ENCODE measurements around the gene GATC.
"Not testable (repeated sequence)": the region's sequence is repeated elsewhere in the genome, so short reads cannot be mapped to it uniquely, and the experiment has no call there.

The GATC gene

DNA sequence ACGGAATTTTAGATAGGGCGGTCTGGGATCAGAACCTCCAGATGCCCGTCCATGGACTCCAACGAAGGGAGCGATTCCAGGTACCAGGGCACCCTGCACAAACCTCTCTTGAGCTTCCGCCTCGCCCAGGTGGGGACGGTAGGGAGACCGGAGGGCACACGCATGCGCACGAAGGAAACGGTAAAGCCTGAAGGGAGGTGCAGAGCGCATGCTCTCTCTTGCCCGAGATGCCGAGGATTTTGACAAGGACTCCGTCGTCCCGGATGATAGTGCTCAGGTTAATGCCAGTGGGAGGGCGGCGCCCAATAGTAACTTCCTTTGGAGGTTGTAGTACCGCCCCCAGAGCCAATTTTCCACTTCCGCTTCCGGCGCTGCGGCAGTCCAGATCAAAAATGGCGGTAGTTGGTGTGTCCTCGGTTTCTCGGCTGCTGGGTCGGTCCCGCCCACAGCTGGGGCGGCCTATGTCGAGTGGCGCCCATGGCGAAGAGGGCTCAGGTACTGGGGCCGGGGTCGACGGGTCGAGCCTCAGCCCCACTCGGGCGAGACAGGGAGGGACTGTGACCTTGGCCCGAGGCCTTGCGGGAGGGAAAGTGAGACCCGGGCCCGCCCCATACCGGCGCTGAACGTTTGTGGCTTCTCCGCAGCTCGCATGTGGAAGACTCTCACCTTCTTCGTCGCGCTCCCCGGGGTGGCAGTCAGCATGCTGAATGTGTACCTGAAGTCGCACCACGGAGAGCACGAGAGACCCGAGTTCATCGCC is 8.3 kb upstream of the GATC start, which contains the start of gene COX6A1:
TSS of gene COX6A1 (plus strand) at position 379 of the 760 bp plus-strand sequence. CDS start at position 393, 14 bp downstream.
- peak; percentile 100 for DNase-seq

- DNase-seq, result peak; percentile 70
Observed at GRCh38 chr12:120438495-120439198, 7.6 kb upstream of the GATC start.

DNA sequence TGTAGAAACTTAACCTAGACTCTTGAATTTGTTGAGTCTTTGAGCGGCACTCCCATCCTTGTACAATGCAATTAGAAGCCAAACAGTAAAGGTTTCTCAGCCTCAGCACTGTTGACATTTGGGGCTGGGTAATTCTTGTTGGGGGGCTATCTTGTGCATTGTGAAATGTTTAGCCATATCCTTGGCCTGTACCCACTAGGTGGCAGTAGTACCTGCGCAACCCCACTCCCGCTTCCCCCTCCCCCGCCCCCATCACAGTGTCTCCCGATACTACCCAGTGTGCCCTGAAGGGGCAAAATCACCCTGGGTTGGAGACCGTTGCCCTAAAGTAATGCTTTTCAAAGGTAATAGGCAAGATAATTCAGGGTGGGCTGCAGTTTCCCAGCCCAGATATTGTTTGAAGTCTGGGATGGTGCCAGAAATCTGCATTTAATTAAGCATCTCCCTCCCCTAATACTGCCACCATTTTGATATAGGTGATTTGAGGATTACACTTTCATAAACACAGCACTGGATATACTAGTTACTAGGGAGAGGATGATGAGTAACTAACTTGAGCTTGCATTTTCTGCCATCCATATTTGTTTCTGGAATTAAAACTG is 6.5 kb upstream of the GATC start:
- peak; percentile 84 for DNase-seq

DNA sequence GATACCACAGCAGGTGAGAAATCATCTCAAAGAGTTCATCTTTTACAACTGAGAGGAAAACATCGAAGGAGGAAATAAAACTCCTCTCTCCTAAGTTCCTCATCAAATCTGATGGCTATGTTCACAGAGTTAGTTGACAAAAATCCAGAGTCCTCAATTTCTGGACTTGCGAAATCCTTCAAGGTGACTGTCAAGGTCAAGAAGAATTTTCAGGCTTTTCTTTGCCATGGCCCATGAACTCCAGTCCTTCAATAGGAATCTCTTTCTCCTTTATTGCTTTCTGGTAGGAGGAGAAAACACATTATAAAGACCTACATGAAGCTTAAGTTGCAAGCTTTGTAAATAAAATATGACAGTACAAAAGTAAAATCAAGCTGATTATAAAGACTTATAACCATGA is 1.6 kb upstream of the GATC start:
- no peak for DNase-seq

DNA sequence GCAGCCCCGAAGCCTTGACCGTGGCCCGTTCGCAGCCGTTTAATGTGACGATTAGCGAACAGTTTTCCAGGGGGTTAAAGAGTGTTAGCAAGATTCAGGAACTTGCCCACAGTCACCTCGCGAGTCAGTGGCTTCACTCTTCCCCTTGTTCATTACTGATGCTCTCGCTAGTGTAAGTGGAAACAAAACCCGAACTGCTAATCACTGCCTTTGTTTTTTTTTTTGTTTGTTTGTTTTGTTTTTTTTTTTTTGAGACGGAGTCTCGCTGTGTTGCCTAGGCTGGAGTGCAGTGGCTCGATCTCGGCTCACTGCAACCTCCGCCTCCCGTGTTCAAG is 567 bp downstream of the GATC start:
- not testable (repeated sequence) for DNase-seq

- no peak for DNase-seq
Observed at GRCh38 chr12:120447992-120448391, 1.7 kb downstream of the GATC start.

DNA sequence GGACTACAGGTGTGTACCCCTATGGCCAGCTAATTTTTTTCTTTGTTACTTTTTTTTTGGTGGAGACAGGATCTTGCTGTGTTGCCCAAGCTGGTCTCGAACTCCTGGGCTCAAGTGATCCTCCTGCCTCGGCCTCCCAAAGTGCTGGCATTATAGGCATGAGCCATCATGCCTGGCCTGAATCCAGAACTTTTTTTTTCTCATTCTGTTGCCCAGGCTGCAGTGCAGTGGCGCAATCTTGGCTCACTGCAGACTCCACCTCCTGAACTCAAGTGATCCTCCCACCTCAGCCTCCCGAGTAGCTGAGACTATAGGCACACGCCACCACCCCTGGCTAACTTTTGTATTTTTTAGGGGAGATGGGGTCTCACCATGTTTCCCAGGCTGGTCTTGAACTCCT is 6.3 kb downstream of the GATC start:
- not testable (repeated sequence) for DNase-seq

DNA sequence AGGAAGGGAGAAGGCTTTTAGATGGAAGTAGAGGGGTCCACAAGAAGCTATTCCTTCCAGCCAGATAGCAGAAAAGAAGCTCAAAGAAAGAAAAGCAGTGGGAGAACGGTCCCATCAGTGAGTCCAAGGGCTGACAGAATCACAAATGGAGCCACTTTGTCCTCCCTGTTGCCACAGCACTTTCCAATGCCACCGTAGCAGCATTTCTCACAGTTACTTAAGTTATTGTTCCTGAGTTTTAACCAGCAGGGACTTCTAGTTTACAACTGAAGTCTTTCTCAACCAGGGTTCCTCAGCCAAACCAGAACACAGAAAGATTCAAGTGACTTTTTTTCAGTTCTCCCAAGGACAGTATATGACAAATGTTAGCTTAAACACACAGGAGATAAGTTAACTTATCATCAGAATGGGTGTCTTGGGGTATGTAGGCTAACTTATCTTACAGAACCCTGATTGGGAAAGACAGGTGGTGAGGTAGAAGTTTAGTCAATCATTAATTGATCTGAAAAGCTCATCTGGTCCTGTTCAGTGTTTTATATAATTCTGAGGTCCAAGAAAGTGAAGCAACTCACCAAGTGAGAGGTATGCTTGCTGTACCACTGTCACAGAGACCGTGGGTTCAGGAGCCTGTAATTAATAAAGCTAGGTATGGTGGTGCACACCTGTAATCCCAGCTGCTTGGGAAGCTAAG is 7.0 kb downstream of the GATC start:
- DNase-seq, result no peak

DNA sequence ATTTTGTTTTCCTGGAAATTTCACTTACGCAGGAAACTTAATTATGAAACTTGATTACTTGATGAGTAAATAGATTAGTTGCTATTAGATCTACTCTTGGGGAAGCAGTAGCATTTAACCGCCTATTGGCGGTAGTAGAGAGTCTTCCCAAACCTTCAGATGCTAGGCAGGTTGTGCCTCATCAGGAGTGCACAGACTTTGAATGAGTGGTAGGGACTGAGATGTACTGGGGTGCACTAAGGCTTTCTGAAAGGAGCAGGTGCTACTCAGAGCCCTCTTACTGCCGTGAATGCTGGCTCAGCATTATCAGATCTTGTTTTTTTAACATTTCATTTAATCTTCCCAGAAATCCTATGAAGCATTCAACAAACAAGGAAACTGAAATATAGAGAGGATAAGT is 7.7 kb downstream of the GATC start:
- peak; percentile 66 for DNase-seq

DNA sequence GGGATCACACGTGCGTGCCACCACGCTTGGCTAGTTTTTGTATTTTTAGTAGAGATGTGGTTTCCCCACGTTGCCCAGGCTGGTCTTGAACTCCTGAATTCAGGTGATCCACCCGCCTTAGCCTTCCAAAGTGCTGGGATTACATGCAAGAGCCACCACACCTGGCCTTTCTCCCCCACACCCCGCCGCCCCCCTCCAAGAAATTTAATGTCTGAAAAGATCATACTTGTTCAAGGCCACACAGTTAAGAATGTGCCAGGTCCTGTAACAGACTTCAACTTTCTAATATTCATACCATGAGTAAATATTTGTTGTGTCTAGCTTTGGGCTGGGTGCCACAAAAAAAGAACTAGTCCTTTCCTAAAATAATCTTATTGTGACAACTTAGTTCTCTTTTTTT is 9.1 kb downstream of the GATC start:
- no peak for DNase-seq

GRCh38 chr12:120457133-120457532 is 10.9 kb downstream of the GATC start:
- DNase-seq, result peak; percentile 76

GRCh38 chr12:120460157-120460556 is 13.9 kb downstream of the GATC start:
- no peak for DNase-seq

- DNase-seq, result no peak
Observed at GRCh38 chr12:120462099-120462640, 15.9 kb downstream of the GATC start.

DNA sequence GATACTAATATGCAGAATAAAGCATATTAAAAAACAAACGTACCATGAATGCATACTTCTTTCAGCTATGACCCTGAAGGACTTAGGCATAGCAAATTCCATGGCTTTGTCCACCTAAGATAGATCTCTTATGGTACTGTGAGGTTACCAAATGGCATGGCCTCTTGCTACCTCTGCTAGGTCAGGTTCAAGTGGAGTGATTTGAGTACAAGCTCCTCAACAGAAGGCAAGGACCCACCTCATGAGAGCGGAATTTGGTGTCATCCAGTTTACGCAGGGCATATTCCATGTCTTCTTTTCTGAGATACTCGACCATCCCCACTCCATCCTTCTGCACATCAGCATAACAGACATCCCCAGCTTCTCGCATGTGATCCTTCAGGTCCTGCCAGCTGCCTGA is 17.5 kb downstream of the GATC start:
- no peak for DNase-seq

- no peak for DNase-seq
Observed at GRCh38 chr12:120465756-120466155, 19.5 kb downstream of the GATC start.

DNA sequence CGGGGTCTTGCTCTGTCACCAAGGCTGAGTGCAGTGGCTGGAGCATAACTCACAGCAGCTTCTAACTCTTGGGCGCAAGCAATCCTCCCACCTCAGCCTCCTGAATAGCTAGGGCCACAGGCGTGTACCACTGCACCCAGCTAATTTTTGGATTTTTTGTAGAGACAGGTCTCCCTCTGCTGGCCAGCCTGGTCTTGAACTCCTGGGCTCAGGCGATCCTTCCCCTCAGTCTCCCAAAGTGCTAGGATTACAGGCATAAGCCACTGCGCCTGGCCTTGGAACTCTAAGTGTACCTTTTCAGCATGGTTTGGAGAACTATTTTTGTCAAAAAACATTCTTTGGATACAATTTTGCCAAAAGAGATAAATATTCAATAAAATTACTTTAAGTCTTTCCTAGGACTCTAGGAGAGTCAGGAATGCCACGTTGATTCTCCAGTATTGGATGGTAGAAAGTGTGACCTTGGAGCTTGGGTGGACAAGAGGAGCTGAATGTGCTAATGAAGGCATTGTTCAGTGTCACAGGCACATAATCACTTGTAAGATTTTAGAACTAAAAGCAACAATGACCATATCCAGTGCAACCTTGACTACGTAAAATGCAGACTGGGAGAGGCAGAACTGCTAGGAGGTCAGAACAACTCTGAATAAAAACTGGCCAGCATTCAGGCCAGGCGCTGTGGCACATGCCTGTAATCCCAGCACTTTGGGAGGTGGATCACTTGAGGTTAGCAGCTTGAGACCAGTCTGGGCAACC is 20.5 kb downstream of the GATC start:
- peak; percentile 75 for DNase-seq

- DNase-seq, result no peak
Observed at GRCh38 chr12:120467439-120467838, 21.2 kb downstream of the GATC start.

GRCh38 chr12:120468325-120468820 is 22.1 kb downstream of the GATC start:
- DNase-seq, result peak; percentile 28

DNA sequence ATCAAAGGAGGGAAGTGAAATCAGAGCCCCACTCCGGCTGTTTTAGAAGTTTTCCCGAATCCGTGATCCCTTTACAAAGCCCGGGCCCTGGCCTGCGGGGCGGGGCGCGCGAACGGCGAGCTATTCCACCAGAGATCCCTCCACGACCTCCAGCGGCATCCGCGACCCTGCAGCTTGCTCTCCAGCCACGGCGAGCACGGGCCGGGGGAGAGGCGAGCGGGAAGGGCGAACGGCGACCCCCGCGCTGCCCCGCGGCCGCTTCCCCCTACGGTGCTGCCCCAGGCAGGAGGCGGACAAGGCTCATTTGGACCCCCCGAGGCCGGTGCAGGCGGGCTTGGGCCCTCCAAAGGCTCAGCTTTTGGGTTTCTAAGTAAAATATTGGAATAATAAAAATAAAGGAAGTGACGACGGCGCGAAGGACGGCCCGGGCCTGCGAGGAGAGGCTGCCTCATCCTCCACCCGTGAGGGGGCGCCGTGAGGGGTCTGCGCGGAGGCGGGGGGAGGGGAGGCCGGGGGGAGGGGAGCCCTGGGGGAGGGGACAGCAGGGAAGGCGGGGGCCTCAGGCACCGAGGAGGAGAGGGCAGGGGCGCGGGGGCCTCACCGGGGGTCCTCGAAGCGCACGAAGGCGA is 22.7 kb downstream of the GATC start:
- DNase-seq, result peak; percentile 73

DNA sequence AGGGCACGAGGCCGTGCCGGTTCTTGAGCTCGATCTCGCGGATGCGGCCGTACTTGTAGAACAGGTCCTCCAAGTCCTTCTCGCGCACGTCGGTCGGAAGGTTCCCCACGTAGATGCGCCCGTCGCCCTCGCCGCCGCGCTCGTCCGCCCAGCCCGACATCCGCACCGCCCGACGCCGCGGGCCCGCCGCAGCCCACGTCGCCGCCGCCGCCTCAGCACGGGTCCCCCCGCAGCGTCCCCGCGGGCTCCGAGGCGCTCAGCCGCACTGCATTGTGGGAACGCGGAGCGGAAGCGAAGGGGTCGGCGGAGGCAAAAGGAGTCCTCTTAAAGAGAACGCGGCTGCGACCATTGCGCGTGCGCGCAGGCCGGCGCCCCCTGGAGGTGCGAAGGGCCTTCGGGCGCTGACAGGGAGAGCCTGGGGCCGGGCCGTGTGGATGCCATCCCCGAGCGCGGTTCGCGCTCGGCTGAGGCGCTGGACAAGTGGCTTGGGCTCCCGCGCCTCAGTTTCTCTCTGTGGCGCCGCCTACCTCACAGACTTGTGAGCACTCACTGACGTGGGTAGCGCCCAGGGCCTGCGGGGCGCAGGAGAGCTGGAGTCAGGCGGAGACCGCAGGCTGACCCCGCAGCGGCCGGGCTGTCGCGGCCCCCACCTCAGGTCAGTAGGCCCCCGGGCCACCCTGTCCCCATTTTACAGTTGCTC is 23.4 kb downstream of the GATC start, which contains the start of gene SRSF9:
TSS of gene SRSF9 (minus strand) at position 299 of the 700 bp plus-strand sequence. CDS start at position 160, 139 bp downstream.
- DNase-seq, result peak; percentile 98

All from NCI-H82 (cell line).